ENCODE measurements around the gene HSD17B14. TPM values are rescaled to one million over a fixed set of nuclear protein-coding genes. Genes with fewer than 3 reads are reported as not detected.
A peak's percentile ranks its signal among the peaks of the same experiment; 100 is the strongest.
"Not testable (repeated sequence)": the region's sequence is repeated elsewhere in the genome, so short reads cannot be mapped to it uniquely, and the experiment has no call there.

Gene HSD17B14
- total RNA-seq, 4 donors from 2014 or later, result 1.6 to 6.6 (median 5.4) TPM

- H3K4me3 ChIP-seq (ENCODE audit: low read depth, poor library complexity, severe bottlenecking), result no peak overlapping the region
- peak in 1 of 2 donors; percentile 64 for DNase-seq (ENCODE audit: low spot score in 2 of 2)
- TF ChIP-seq POLR2A (IDR thresholded peaks at IDR 0.05), result no peak
- no peak for TF ChIP-seq CTCF (IDR thresholded peaks at IDR 0.05)
- 56 to 58% methylated on average over 13 of the region's 13 CpGs for WGBS, 2 donors
- intact Hi-C loops (cut with DNase I; ENCODE audit: low total_unique reads), result no loop called here
Measured at GRCh38 chr19:48772503-48772953, 63.8 kb downstream of the HSD17B14 start.

- 54 to 57% methylated on average over 20 of the region's 20 CpGs for WGBS, 2 donors
Measured at GRCh38 chr19:48770734-48771472, 65.4 kb downstream of the HSD17B14 start.

GRCh38 chr19:48770266-48770665, 66.0 kb downstream of the HSD17B14 start:
- DNase-seq (ENCODE audit: low spot score in 2 of 2), result no peak
- TF ChIP-seq CTCF (IDR thresholded peaks at IDR 0.05) (no peak), POLR2A (IDR thresholded peaks at IDR 0.05) (no peak)
- intact Hi-C loops (cut with DNase I; ENCODE audit: low total_unique reads), result no loop called here
- no peak overlapping the region for H3K4me3 ChIP-seq (ENCODE audit: low read depth, poor library complexity, severe bottlenecking)
- 54 to 73% methylated on average over 7 of the region's 7 CpGs for WGBS, 2 donors

More at GRCh38 chr19:48770734-48771472, 65.4 kb downstream of the HSD17B14 start:
- intact Hi-C loops (cut with DNase I; ENCODE audit: low total_unique reads), result no loop called here
- no peak for DNase-seq (ENCODE audit: low spot score in 2 of 2)
- TF ChIP-seq POLR2A (IDR thresholded peaks at IDR 0.05) (no peak), CTCF (IDR thresholded peaks at IDR 0.05) (no peak)
- H3K4me3 ChIP-seq (ENCODE audit: low read depth, poor library complexity, severe bottlenecking), result no peak overlapping the region

GRCh38 chr19:48768994-48769713, 67.1 kb downstream of the HSD17B14 start:
- no peak overlapping the region for H3K4me3 ChIP-seq (ENCODE audit: low read depth, poor library complexity, severe bottlenecking)
- TF ChIP-seq CTCF (IDR thresholded peaks at IDR 0.05) (no peak), POLR2A (IDR thresholded peaks at IDR 0.05) (no peak)
- DNase-seq (ENCODE audit: low spot score in 2 of 2), result no peak
- intact Hi-C loops (cut with DNase I; ENCODE audit: low total_unique reads), result no loop called here
- WGBS, 2 donors, result 83 to 84% methylated on average over 11 of the region's 11 CpGs

- H3K4me3 ChIP-seq (ENCODE audit: low read depth, poor library complexity, severe bottlenecking); intact Hi-C loops (cut with DNase I; ENCODE audit: low total_unique reads); DNase-seq (ENCODE audit: low spot score in 2 of 2): not testable (repeated sequence)
- WGBS, 2 donors, result 41 to 47% methylated on average over 6 of the region's 6 CpGs
Measured at GRCh38 chr19:48768171-48768753, 68.0 kb downstream of the HSD17B14 start.

- 48 to 55% methylated on average over 5 of the region's 5 CpGs for WGBS, 2 donors
- H3K4me3 ChIP-seq (ENCODE audit: low read depth, poor library complexity, severe bottlenecking); DNase-seq (ENCODE audit: low spot score in 2 of 2); intact Hi-C loops (cut with DNase I; ENCODE audit: low total_unique reads): not testable (repeated sequence)
Measured at GRCh38 chr19:48765816-48766215, 70.5 kb downstream of the HSD17B14 start.

Other genes with a start within 250 kb of the HSD17B14 start
- gene SPACA4, start 229.7 kb downstream of the HSD17B14 start, total RNA-seq, result 1 to 10 TPM in 2 of 4 donors, not detected in 2; 1.7 to 2.1 TPM
- gene FAM83E, start 221.4 kb downstream of the HSD17B14 start, total RNA-seq, result 1 to 10 TPM in 2 of 4 donors, under 1 TPM in 2; 0.53 to 8.2 (median 3.8) TPM
- gene RPL18, start 217.3 kb downstream of the HSD17B14 start, total RNA-seq, result 1,000 to 10,000 TPM; 3,252 to 5,828 (median 3,870) TPM
- 1 to 10 TPM; 2.2 to 8.8 (median 6.1) TPM for gene SPHK2, start 217.0 kb downstream of the HSD17B14 start, total RNA-seq
- 10 to 100 TPM; 21.1 to 41.6 (median 24.8) TPM for gene DBP, start 199.1 kb downstream of the HSD17B14 start, total RNA-seq
- gene CA11, start 190.3 kb downstream of the HSD17B14 start, total RNA-seq, result 10 to 100 TPM in 3 of 4 donors, 1 to 10 TPM in 1; 7.3 to 37.5 (median 10.3) TPM
- gene NTN5, start 163.5 kb downstream of the HSD17B14 start, total RNA-seq, result 1 to 10 TPM in 1 of 4 donors, under 1 TPM in 2, not detected in 1; 0.47 to 1.9 (median 0.58) TPM
- 10 to 100 TPM in 3 of 4 donors, 1 to 10 TPM in 1; 8.5 to 14.9 (median 11.5) TPM for gene FUT2, start 140.5 kb downstream of the HSD17B14 start, total RNA-seq
- under 1 TPM; 0.42 to 0.74 (median 0.63) TPM for gene MAMSTR, start 116.8 kb downstream of the HSD17B14 start, total RNA-seq
- gene RASIP1, start 95.9 kb downstream of the HSD17B14 start, total RNA-seq, result 10 to 100 TPM in 2 of 4 donors, 1 to 10 TPM in 2; 4.7 to 16.8 (median 11.4) TPM
- gene IZUMO1, start 89.6 kb downstream of the HSD17B14 start, total RNA-seq, result not detected
- 1 to 10 TPM; 1.7 to 4.9 (median 3.5) TPM for gene FUT1, start 83.8 kb downstream of the HSD17B14 start, total RNA-seq
- not detected for gene FGF21, start 81.0 kb downstream of the HSD17B14 start, total RNA-seq
- gene BCAT2, start 25.5 kb downstream of the HSD17B14 start, total RNA-seq, result 10 to 100 TPM; 20.3 to 61.4 (median 38.6) TPM
- gene PLEKHA4, start 32.1 kb upstream of the HSD17B14 start, total RNA-seq, result 1 to 10 TPM; 2.9 to 7.2 (median 6.3) TPM
- 100 to 1,000 TPM in 1 of 4 donors, 10 to 100 TPM in 3; 91.6 to 152 (median 97.5) TPM for gene PPP1R15A, start 35.9 kb upstream of the HSD17B14 start, total RNA-seq
- gene TULP2, start 62.3 kb upstream of the HSD17B14 start, total RNA-seq, result not detected
- 100 to 1,000 TPM; 162 to 269 (median 189) TPM for gene NUCB1, start 63.8 kb upstream of the HSD17B14 start, total RNA-seq
- gene DHDH, start 97.2 kb upstream of the HSD17B14 start, total RNA-seq, result not detected
- 10 to 100 TPM; 15.5 to 36.3 (median 31.1) TPM for gene BAX, start 118.4 kb upstream of the HSD17B14 start, total RNA-seq
- 1,000 to 10,000 TPM; 1,012 to 1,617 (median 1,174) TPM for gene FTL, start 128.8 kb upstream of the HSD17B14 start, total RNA-seq
- 10 to 100 TPM; 16.4 to 33.3 (median 20.5) TPM for gene GYS1, start 156.8 kb upstream of the HSD17B14 start, total RNA-seq
- 10 to 100 TPM; 61.3 to 83.8 (median 83.3) TPM for gene RUVBL2, start 157.4 kb upstream of the HSD17B14 start, total RNA-seq
- 1 to 10 TPM in 3 of 4 donors, not detected in 1; 1.2 to 4.2 (median 1.8) TPM for gene LHB, start 180.6 kb upstream of the HSD17B14 start, total RNA-seq
- not detected for gene CGB3, start 187.8 kb upstream of the HSD17B14 start, total RNA-seq
- gene CGB2, start 195.4 kb upstream of the HSD17B14 start, total RNA-seq, result not detected
- gene CGB1, start 200.4 kb upstream of the HSD17B14 start, total RNA-seq, result 1 to 10 TPM in 1 of 4 donors, not detected in 3; 2.2 TPM
- not detected for gene CGB5, start 207.4 kb upstream of the HSD17B14 start, total RNA-seq
- not detected for gene CGB8, start 212.6 kb upstream of the HSD17B14 start, total RNA-seq
- 1 to 10 TPM; 1.0 to 8.8 (median 2.2) TPM for gene CGB7, start 221.3 kb upstream of the HSD17B14 start, total RNA-seq
- 10 to 100 TPM in 1 of 4 donors, 1 to 10 TPM in 3; 7.4 to 16.8 (median 8.4) TPM for gene NTF4, start 228.3 kb upstream of the HSD17B14 start, total RNA-seq
- under 1 TPM in 1 of 4 donors, not detected in 3; 0.06 TPM for gene KCNA7, start 236.2 kb upstream of the HSD17B14 start, total RNA-seq
- 100 to 1,000 TPM; 172 to 375 (median 285) TPM for gene SNRNP70, start 249.0 kb upstream of the HSD17B14 start, total RNA-seq